WTC11 (cell line): ENCODE data around the gene ANKS6. TPM values are rescaled to one million over a fixed set of nuclear protein-coding genes. Genes with fewer than 3 reads are reported as not detected.

ENCODE experiments used
- ATAC-seq: fragments of 200-7000 bp; cut with Tn5 transposase; 2 replicates; pipeline ENCODE4 v1.10.0; 2021; ENCODE audit warnings: mild to moderate bottlenecking, moderate library complexity
- CTCF ChIA-PET: fragments of 300-600 bp; sonication (Branson Sonifier 250); formaldehyde crosslinking; loops from one replicate; lab custom pipeline; 2021; ENCODE audit warnings: antibody characterized with exemption; lab: Charles Lee
- POLR2A ChIA-PET: fragments of 350-600 bp; sonication (Branson Sonifier 250); formaldehyde crosslinking; loops from one replicate; lab custom pipeline; 2021; ENCODE audit warnings: antibody characterized with exemption; lab: Charles Lee
- DNase-seq: peaks from one replicate; pipeline ENCODE4 v3.0.0; 2021; ENCODE audit warnings: low spot score
- H3K27ac Mint-ChIP-seq: 2 replicates; pipeline ENCODE4 v1.8.0; 2021; ENCODE audit warnings: mixed read lengths
- H3K27me3 Mint-ChIP-seq: 2 replicates; pipeline ENCODE4 v1.8.0; 2021; ENCODE audit warnings: low read depth, mild to moderate bottlenecking, moderate library complexity, mixed read lengths
- H3K36me3 Mint-ChIP-seq: 2 replicates; pipeline ENCODE4 v1.8.0; 2021; ENCODE audit warnings: mixed read lengths
- H3K4me1 Mint-ChIP-seq: 2 replicates; pipeline ENCODE4 v1.8.0; 2022; ENCODE audit warnings: mixed read lengths
- H3K4me3 Mint-ChIP-seq: 2 replicates; pipeline ENCODE4 v1.8.0; 2021; ENCODE audit warnings: mild to moderate bottlenecking, moderate library complexity, mixed read lengths
- H3K9me3 Mint-ChIP-seq: 2 replicates; pipeline ENCODE4 v1.8.0; 2021; ENCODE audit warnings: mixed read lengths
- AR ChIP-seq: fragments of 250-450 bp; sonication (Bioruptor Pico); IDR thresholded peaks from 2 replicates; pipeline ENCODE4 v1.9.0; 2021; ENCODE audit warnings: mild to moderate bottlenecking
- CTCF ChIP-seq: fragments of 200-600 bp; IDR thresholded peaks from 2 replicates; pipeline ENCODE4 v1.8.0; 2022; ENCODE audit warnings: antibody characterized with exemption
- ELF4 ChIP-seq: sonication (generic); formaldehyde crosslinking; IDR thresholded peaks from 2 replicates; pipeline ENCODE4 v1.8.1; 2022; ENCODE audit warnings: low read depth, mild to moderate bottlenecking, moderate library complexity, missing genetic modification reagents
- ESRRA ChIP-seq: sonication (generic); formaldehyde crosslinking; IDR thresholded peaks from 2 replicates; pipeline ENCODE4 v1.8.1; 2022; ENCODE audit warnings: mild to moderate bottlenecking, missing genetic modification reagents, borderline replicate concordance
- IRF1 ChIP-seq: sonication (generic); formaldehyde crosslinking; IDR thresholded peaks from 2 replicates; pipeline ENCODE4 v1.8.0; 2023; ENCODE audit warnings: missing genetic modification reagents
- MYBL2 ChIP-seq: sonication (generic); formaldehyde crosslinking; IDR thresholded peaks from 2 replicates; pipeline ENCODE4 v1.8.1; 2023; ENCODE audit warnings: mild to moderate bottlenecking, moderate library complexity, missing genetic modification reagents
- NFATC4 ChIP-seq: fragments of 250-450 bp; sonication (Bioruptor Pico); IDR thresholded peaks from 2 replicates; pipeline ENCODE4 v1.9.0; 2021; ENCODE audit warnings: mild to moderate bottlenecking
- NR1H2 ChIP-seq: sonication (generic); formaldehyde crosslinking; IDR thresholded peaks from 2 replicates; pipeline ENCODE4 v1.9.0; 2021; ENCODE audit warnings: mild to moderate bottlenecking, moderate library complexity, missing genetic modification reagents
- PRDM15 ChIP-seq: sonication (generic); formaldehyde crosslinking; IDR thresholded peaks from 2 replicates; pipeline ENCODE4 v1.8.0; 2022; ENCODE audit warnings: missing genetic modification reagents
- PRRX2 ChIP-seq: fragments of 250-450 bp; sonication (Bioruptor Pico); IDR thresholded peaks from 2 replicates; pipeline ENCODE4 v1.8.0; 2021; ENCODE audit warnings: mild to moderate bottlenecking
- SP1 ChIP-seq: sonication (generic); formaldehyde crosslinking; conservative IDR thresholded peaks from 2 replicates; pipeline ENCODE4 v1.8.1; 2022; ENCODE audit warnings: missing genetic modification reagents
- TCF7 ChIP-seq: sonication (generic); formaldehyde crosslinking; IDR thresholded peaks from 2 replicates; pipeline ENCODE4 v1.8.0; 2022; ENCODE audit warnings: mild to moderate bottlenecking, low read depth, missing genetic modification reagents, moderate library complexity
- ZNF317 ChIP-seq: sonication (generic); formaldehyde crosslinking; IDR thresholded peaks from 2 replicates; pipeline ENCODE4 v1.8.1; 2023; ENCODE audit warnings: low read depth, mild to moderate bottlenecking, moderate library complexity, missing genetic modification reagents, borderline replicate concordance
- ZNF416 ChIP-seq: fragments of 250-450 bp; sonication (Bioruptor Pico); IDR thresholded peaks from 2 replicates; pipeline ENCODE4 v1.9.0; 2021; ENCODE audit warnings: mild to moderate bottlenecking, inconsistent platforms
- ZSCAN18 ChIP-seq: fragments of 250-450 bp; sonication (Bioruptor Pico); IDR thresholded peaks from 2 replicates; pipeline ENCODE4 v2.1.2; 2022; ENCODE audit warnings: mild to moderate bottlenecking, moderate library complexity
- total RNA-seq: library from RNA; stranded (reverse); gene quantifications from 3 replicates; pipeline ENCODE4 v1.2.3, GENCODE V29; 2021

ANKS6 gene
- total RNA-seq, 1 experiment from 2014 or later: 65.1 TPM

GRCh38 chr9:98707166-98708102 is 88.9 kb downstream of the ANKS6 start (continued):
- TF ChIP-seq IRF1 (CRISPR knock-in tag): no peak
- TF ChIP-seq PRDM15 (CRISPR knock-in tag): peak; percentile 51
- TF ChIP-seq TCF7 (CRISPR knock-in tag): no peak
- TF ChIP-seq NR1H2 (CRISPR knock-in tag): no peak
- TF ChIP-seq ZNF416: no peak
- TF ChIP-seq ZSCAN18 (CRISPR knock-in tag): no peak
- TF ChIP-seq ZNF317 (CRISPR knock-in tag): 0 out of 2 replicates have a peak, but pooled peaks have one; percentile 50
- no peak for TF ChIP-seq SP1
- TF ChIP-seq AR (CRISPR knock-in tag): no peak
- TF ChIP-seq ESRRA: no peak
- TF ChIP-seq PRRX2 (CRISPR knock-in tag): no peak
- peak; percentile 39; the same call in 1 of the 2 replicates for TF ChIP-seq CTCF
- TF ChIP-seq NFATC4 (CRISPR knock-in tag): no peak
- no peak for TF ChIP-seq MYBL2 (CRISPR knock-in tag)

GRCh38 chr9:98706651-98707165 is 89.6 kb downstream of the ANKS6 start:
- ATAC-seq (peak; percentile 17), DNase-seq (no peak)
- no peaks in the 10 kb centered on the region for H3K9me3 Mint-ChIP-seq
- ChIA-PET POLR2A (no interaction called here), CTCF (interaction anchor here (0.6 to 3.0 kb wide), 14 partner anchors 28 to 605 kb away, joined by 3 to 17 read pairs (median 4); partner anchors contain the start of gene GALNT12)
- H3K4me1 Mint-ChIP-seq: peaks cover 8% of the 10 kb centered on the region
- H3K36me3 Mint-ChIP-seq: no peaks in the 10 kb centered on the region
- no peak overlapping the region for H3K27ac Mint-ChIP-seq
- H3K4me3 Mint-ChIP-seq: peak overlapping the region; percentile 64
- H3K27me3 Mint-ChIP-seq: peaks cover 71% of the 10 kb centered on the region
- no peak for TF ChIP-seq ELF4 (CRISPR knock-in tag)
